ENCODE data around the gene TRERF1. TPM values are rescaled to one million over a fixed set of nuclear protein-coding genes. Genes with fewer than 3 reads are reported as not detected.

TRERF1 gene
- total RNA-seq, 1 experiment from 2014 or later = 22.3 TPM

DNA sequence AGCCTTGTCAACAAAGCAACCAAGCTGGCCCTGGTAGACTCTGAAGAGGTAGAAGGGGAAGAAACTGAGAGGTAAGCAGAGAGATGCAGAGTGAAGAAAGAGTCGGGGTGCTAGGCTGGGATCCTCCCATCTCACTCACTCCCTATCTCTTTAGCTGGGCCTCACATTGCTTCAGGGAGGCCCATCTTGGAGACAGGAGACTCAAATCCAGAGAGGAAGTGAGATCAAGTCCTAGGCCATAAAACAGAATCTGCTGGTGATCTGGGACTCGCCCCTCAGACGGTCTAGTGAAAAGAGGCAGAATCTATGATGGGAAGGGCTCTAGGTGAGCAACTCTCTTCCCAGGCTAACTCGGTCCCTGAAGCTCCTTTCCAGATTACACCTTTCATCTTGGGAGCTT is 256.3 kb downstream of the TRERF1 start:
- Mint-ChIP-seq H3K4me1 (peaks cover 14% of the 10 kb centered on the region), H3K36me3 (no peaks in the 10 kb centered on the region), H3K27ac (no peak overlapping the region), H3K4me3 (no peak overlapping the region), H3K9me3 (no peaks in the 10 kb centered on the region), H3K27me3 (ENCODE audit: low read depth) (peaks cover 7% of the 10 kb centered on the region)
- ChIA-PET POLR2A (no interaction called here), CTCF (interaction anchor here (1.9 to 2.4 kb wide), 2 partner anchors 19 to 91 kb away, joined by 5 to 11 read pairs; no protein-coding TSS in a partner anchor)
- no peak for DNase-seq (ENCODE audit: low spot score)
- TF ChIP-seq SMAD4 (CRISPR knock-in tag; IDR thresholded peaks at IDR 0.05) (no peak), ZNF416 (CRISPR knock-in tag; IDR thresholded peaks at IDR 0.05) (no peak), ZNF263 (CRISPR knock-in tag; IDR thresholded peaks at IDR 0.05; ENCODE audit: low read depth) (no peak), SOX15 (CRISPR knock-in tag; IDR thresholded peaks at IDR 0.05) (no peak), SMAD3 (CRISPR knock-in tag; IDR thresholded peaks at IDR 0.05; ENCODE audit: borderline replicate concordance) (no peak), NFE2L1 (CRISPR knock-in tag; IDR thresholded peaks at IDR 0.05) (no peak), HMGA2 (CRISPR knock-in tag; IDR thresholded peaks at IDR 0.05) (no peak), NFATC4 (CRISPR knock-in tag; IDR thresholded peaks at IDR 0.05) (no peak)
- TF ChIP-seq, protein P1, sequence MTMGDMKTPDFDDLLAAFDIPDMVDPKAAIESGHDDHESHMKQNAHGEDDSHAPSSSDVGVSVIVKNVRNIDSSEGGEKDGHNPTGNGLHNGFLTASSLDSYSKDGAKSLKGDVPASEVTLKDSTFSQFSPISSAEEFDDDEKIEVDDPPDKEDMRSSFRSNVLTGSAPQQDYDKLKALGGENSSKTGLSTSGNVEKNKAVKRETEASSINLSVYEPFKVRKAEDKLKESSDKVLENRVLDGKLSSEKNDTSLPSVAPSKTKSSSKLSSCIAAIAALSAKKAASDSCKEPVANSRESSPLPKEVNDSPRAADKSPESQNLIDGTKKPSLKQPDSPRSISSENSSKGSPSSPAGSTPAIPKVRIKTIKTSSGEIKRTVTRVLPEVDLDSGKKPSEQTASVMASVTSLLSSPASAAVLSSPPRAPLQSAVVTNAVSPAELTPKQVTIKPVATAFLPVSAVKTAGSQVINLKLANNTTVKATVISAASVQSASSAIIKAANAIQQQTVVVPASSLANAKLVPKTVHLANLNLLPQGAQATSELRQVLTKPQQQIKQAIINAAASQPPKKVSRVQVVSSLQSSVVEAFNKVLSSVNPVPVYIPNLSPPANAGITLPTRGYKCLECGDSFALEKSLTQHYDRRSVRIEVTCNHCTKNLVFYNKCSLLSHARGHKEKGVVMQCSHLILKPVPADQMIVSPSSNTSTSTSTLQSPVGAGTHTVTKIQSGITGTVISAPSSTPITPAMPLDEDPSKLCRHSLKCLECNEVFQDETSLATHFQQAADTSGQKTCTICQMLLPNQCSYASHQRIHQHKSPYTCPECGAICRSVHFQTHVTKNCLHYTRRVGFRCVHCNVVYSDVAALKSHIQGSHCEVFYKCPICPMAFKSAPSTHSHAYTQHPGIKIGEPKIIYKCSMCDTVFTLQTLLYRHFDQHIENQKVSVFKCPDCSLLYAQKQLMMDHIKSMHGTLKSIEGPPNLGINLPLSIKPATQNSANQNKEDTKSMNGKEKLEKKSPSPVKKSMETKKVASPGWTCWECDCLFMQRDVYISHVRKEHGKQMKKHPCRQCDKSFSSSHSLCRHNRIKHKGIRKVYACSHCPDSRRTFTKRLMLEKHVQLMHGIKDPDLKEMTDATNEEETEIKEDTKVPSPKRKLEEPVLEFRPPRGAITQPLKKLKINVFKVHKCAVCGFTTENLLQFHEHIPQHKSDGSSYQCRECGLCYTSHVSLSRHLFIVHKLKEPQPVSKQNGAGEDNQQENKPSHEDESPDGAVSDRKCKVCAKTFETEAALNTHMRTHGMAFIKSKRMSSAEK (CRISPR knock-in tag; IDR thresholded peaks at IDR 0.05; ENCODE audit: borderline replicate concordance) = no peak
- TF ChIP-seq, protein P2, sequence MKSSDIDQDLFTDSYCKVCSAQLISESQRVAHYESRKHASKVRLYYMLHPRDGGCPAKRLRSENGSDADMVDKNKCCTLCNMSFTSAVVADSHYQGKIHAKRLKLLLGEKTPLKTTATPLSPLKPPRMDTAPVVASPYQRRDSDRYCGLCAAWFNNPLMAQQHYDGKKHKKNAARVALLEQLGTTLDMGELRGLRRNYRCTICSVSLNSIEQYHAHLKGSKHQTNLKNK (CRISPR knock-in tag; IDR thresholded peaks at IDR 0.05) = no peak
- TF ChIP-seq, protein P3, sequence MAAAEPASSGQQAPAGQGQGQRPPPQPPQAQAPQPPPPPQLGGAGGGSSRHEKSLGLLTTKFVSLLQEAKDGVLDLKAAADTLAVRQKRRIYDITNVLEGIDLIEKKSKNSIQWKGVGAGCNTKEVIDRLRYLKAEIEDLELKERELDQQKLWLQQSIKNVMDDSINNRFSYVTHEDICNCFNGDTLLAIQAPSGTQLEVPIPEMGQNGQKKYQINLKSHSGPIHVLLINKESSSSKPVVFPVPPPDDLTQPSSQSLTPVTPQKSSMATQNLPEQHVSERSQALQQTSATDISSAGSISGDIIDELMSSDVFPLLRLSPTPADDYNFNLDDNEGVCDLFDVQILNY (CRISPR knock-in tag; IDR thresholded peaks at IDR 0.05) = no peak
- TF ChIP-seq, protein P4, sequence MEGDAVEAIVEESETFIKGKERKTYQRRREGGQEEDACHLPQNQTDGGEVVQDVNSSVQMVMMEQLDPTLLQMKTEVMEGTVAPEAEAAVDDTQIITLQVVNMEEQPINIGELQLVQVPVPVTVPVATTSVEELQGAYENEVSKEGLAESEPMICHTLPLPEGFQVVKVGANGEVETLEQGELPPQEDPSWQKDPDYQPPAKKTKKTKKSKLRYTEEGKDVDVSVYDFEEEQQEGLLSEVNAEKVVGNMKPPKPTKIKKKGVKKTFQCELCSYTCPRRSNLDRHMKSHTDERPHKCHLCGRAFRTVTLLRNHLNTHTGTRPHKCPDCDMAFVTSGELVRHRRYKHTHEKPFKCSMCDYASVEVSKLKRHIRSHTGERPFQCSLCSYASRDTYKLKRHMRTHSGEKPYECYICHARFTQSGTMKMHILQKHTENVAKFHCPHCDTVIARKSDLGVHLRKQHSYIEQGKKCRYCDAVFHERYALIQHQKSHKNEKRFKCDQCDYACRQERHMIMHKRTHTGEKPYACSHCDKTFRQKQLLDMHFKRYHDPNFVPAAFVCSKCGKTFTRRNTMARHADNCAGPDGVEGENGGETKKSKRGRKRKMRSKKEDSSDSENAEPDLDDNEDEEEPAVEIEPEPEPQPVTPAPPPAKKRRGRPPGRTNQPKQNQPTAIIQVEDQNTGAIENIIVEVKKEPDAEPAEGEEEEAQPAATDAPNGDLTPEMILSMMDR (IDR thresholded peaks at IDR 0.05) = no peak
- TF ChIP-seq, protein P5, sequence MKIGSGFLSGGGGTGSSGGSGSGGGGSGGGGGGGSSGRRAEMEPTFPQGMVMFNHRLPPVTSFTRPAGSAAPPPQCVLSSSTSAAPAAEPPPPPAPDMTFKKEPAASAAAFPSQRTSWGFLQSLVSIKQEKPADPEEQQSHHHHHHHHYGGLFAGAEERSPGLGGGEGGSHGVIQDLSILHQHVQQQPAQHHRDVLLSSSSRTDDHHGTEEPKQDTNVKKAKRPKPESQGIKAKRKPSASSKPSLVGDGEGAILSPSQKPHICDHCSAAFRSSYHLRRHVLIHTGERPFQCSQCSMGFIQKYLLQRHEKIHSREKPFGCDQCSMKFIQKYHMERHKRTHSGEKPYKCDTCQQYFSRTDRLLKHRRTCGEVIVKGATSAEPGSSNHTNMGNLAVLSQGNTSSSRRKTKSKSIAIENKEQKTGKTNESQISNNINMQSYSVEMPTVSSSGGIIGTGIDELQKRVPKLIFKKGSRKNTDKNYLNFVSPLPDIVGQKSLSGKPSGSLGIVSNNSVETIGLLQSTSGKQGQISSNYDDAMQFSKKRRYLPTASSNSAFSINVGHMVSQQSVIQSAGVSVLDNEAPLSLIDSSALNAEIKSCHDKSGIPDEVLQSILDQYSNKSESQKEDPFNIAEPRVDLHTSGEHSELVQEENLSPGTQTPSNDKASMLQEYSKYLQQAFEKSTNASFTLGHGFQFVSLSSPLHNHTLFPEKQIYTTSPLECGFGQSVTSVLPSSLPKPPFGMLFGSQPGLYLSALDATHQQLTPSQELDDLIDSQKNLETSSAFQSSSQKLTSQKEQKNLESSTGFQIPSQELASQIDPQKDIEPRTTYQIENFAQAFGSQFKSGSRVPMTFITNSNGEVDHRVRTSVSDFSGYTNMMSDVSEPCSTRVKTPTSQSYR (CRISPR knock-in tag; IDR thresholded peaks at IDR 0.05) = no peak
- TF ChIP-seq, protein P6, sequence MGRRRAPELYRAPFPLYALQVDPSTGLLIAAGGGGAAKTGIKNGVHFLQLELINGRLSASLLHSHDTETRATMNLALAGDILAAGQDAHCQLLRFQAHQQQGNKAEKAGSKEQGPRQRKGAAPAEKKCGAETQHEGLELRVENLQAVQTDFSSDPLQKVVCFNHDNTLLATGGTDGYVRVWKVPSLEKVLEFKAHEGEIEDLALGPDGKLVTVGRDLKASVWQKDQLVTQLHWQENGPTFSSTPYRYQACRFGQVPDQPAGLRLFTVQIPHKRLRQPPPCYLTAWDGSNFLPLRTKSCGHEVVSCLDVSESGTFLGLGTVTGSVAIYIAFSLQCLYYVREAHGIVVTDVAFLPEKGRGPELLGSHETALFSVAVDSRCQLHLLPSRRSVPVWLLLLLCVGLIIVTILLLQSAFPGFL (CRISPR knock-in tag; IDR thresholded peaks at IDR 0.05; ENCODE audit: borderline replicate concordance) = no peak
- ATAC-seq = no peak

DNA sequence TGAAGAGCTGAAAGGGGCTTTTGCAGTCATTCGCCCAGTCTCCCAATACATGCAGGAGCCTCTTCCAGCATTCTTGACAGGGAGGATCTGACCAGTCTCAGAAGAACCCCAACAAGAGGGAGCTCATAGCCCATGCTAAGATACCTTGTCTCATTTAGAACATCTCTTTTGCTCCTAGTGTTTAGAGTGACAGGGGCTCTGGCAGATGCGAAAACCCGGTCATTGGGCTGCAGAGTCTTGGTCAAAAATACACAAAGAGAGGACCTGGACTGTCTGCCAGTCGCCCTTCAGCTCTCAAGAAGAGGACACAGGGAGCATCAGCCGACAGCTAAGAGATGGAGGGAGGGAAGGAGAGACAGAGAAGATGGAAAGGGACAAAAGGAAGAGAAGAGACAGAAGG is 257.7 kb downstream of the TRERF1 start:
- H3K27ac Mint-ChIP-seq = peak overlapping the region; percentile 3
- peak; percentile 12; the same call in 1 of the 2 replicates for ATAC-seq
- POLR2A ChIA-PET = no interaction called here

More for the DNA sequence above, 257.7 kb downstream of the TRERF1 start:
- Mint-ChIP-seq H3K4me3 (no peak overlapping the region), H3K4me1 (peaks cover 14% of the 10 kb centered on the region), H3K27me3 (ENCODE audit: low read depth) (peaks cover 7% of the 10 kb centered on the region), H3K9me3 (no peaks in the 10 kb centered on the region), H3K36me3 (no peaks in the 10 kb centered on the region)
- DNase-seq (ENCODE audit: low spot score) = no peak
- CTCF ChIA-PET = interaction anchor here (0.5 to 2.4 kb wide), 10 partner anchors 8 to 532 kb away, joined by 3 to 11 read pairs (median 3); no protein-coding TSS in a partner anchor
- TF ChIP-seq, protein P7, sequence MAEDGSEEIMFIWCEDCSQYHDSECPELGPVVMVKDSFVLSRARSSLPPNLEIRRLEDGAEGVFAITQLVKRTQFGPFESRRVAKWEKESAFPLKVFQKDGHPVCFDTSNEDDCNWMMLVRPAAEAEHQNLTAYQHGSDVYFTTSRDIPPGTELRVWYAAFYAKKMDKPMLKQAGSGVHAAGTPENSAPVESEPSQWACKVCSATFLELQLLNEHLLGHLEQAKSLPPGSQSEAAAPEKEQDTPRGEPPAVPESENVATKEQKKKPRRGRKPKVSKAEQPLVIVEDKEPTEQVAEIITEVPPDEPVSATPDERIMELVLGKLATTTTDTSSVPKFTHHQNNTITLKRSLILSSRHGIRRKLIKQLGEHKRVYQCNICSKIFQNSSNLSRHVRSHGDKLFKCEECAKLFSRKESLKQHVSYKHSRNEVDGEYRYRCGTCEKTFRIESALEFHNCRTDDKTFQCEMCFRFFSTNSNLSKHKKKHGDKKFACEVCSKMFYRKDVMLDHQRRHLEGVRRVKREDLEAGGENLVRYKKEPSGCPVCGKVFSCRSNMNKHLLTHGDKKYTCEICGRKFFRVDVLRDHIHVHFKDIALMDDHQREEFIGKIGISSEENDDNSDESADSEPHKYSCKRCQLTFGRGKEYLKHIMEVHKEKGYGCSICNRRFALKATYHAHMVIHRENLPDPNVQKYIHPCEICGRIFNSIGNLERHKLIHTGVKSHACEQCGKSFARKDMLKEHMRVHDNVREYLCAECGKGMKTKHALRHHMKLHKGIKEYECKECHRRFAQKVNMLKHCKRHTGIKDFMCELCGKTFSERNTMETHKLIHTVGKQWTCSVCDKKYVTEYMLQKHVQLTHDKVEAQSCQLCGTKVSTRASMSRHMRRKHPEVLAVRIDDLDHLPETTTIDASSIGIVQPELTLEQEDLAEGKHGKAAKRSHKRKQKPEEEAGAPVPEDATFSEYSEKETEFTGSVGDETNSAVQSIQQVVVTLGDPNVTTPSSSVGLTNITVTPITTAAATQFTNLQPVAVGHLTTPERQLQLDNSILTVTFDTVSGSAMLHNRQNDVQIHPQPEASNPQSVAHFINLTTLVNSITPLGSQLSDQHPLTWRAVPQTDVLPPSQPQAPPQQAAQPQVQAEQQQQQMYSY (CRISPR knock-in tag; IDR thresholded peaks at IDR 0.05) = peak; percentile 57; the same call in 1 of the 2 replicates
- no peak for TF ChIP-seq OVOL2 (CRISPR knock-in tag; IDR thresholded peaks at IDR 0.05; ENCODE audit: borderline replicate concordance)

Measured in WTC11 (cell line).